ENCODE results near the gene SSB.

DNA sequence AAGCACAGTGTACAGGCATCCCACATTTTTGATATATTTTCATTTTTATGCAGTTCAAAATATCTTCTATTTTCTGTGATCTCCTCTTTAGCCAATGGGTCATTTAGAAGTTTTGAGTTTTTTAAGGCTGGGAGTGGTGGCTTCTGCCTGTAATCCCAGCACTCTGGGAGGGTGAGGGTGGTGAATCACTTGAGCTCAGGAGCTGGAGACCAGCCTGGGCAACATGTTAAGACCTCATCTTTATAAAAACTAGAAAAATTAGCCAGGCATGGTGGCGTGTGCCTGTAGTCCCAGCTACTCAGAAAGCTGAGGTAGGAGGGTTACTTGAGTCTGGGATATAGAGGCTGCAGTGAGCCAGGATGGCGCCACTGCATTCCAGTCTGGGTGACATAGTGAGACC lies 46.3 kb downstream of the SSB start:
- TF ChIP-seq EZH2 (IDR thresholded peaks at IDR 0.05) (no peak), POLR2AphosphoS5 (IDR thresholded peaks at IDR 0.05; ENCODE audit: borderline replicate concordance, low read depth, low read length) (no peak)

Data from SK-N-MC (cell line).